ENCODE results near the gene SLC38A4.

Gene SLC38A4

GRCh38 chr12:46811185-46811584 is 14.6 kb downstream of the SLC38A4 start:
- DNase-seq: no peak

GRCh38 chr12:46808955-46809697 is 16.7 kb downstream of the SLC38A4 start:
- no peak for DNase-seq

GRCh38 chr12:46808317-46808716 is 17.5 kb downstream of the SLC38A4 start:
- DNase-seq: no peak

- no peak for DNase-seq
These were observed 21.7 kb downstream of the SLC38A4 start for GRCh38 chr12:46804054-46804453.

GRCh38 chr12:46803517-46803916 is 22.3 kb downstream of the SLC38A4 start:
- DNase-seq: no peak

GRCh38 chr12:46801293-46801692 is 24.5 kb downstream of the SLC38A4 start:
- no peak for DNase-seq

GRCh38 chr12:46800160-46800559 is 25.6 kb downstream of the SLC38A4 start:
- DNase-seq: no peak

- no peak for DNase-seq
These were observed 27.1 kb downstream of the SLC38A4 start for GRCh38 chr12:46798648-46799047.

- no peak for DNase-seq
These were observed 27.7 kb downstream of the SLC38A4 start for GRCh38 chr12:46798056-46798455.

GRCh38 chr12:46795988-46796387 is 29.8 kb downstream of the SLC38A4 start:
- DNase-seq: no peak

- no peak for DNase-seq
These were observed 31.1 kb downstream of the SLC38A4 start for GRCh38 chr12:46794593-46795190.

- no peak for DNase-seq
These were observed 32.9 kb downstream of the SLC38A4 start for GRCh38 chr12:46792925-46793324.

GRCh38 chr12:46790066-46790465 is 35.7 kb downstream of the SLC38A4 start:
- DNase-seq: no peak

GRCh38 chr12:46788072-46788887 is 37.5 kb downstream of the SLC38A4 start:
- DNase-seq: no peak

- DNase-seq: no peak
These were observed 38.2 kb downstream of the SLC38A4 start for GRCh38 chr12:46787496-46788055.

- no peak for DNase-seq
These were observed 39.0 kb downstream of the SLC38A4 start for GRCh38 chr12:46786774-46787173.

- DNase-seq: no peak
These were observed 40.4 kb downstream of the SLC38A4 start for GRCh38 chr12:46785382-46785781.

GRCh38 chr12:46783871-46784270 is 41.9 kb downstream of the SLC38A4 start:
- DNase-seq: no peak

GRCh38 chr12:46779879-46780278 is 45.9 kb downstream of the SLC38A4 start:
- no peak for DNase-seq

GRCh38 chr12:46779063-46779462 is 46.7 kb downstream of the SLC38A4 start:
- DNase-seq: no peak

- no peak for DNase-seq
These were observed 47.4 kb downstream of the SLC38A4 start for GRCh38 chr12:46778415-46778814.

GRCh38 chr12:46777587-46777986 is 48.2 kb downstream of the SLC38A4 start:
- no peak for DNase-seq

- DNase-seq: no peak
These were observed 50.0 kb downstream of the SLC38A4 start for GRCh38 chr12:46775796-46776195.

GRCh38 chr12:46774322-46774633 is 51.5 kb downstream of the SLC38A4 start:
- no peak for DNase-seq
